OCI-LY3 (cell line): ENCODE measurements around the gene RMND5B.

Source experiments
- H2AFZ ChIP-seq: fragments of 200-600, 300-600 bp; shearing (Covaris generic); 2 replicates; pipeline ENCODE4 v1.6.0; 2014; ENCODE audit warnings: antibody characterized with exemption, low read depth, low read length
- H3K27ac ChIP-seq: fragments of 200-600, 300-600 bp; sonication (generic); 2 replicates; pipeline ENCODE4 v1.5.1; 2014; ENCODE audit warnings: mild to moderate bottlenecking, low read length, moderate library complexity, mixed read lengths
- H3K27me3 ChIP-seq: fragments of 200-600, 300-600 bp; sonication (generic); 2 replicates; pipeline ENCODE4 v1.6.1; 2014; ENCODE audit warnings: low read depth, low read length, mixed read lengths
- H3K36me3 ChIP-seq: fragments of 200-600, 300-600 bp; sonication (generic); replicated peaks from 2 replicates; pipeline ENCODE3; 2014; ENCODE audit warnings: low read depth, low read length, mixed read lengths
- H3K4me1 ChIP-seq: fragments of 300-600, 200-600 bp; sonication (generic); 2 replicates; pipeline ENCODE4 v1.6.1; 2014; ENCODE audit warnings: low read length, mixed read lengths
- H3K4me2 ChIP-seq: fragments of 200-600, 300-600 bp; sonication (generic); 2 replicates; pipeline ENCODE4 v1.6.1; 2014; ENCODE audit warnings: low read length, mixed read lengths
- H3K4me3 ChIP-seq: fragments of 300-600, 200-600 bp; sonication (generic); 2 replicates; pipeline ENCODE4 v1.5.1; 2014; ENCODE audit warnings: antibody characterized with exemption, mild to moderate bottlenecking, low read length, moderate library complexity
- H3K79me2 ChIP-seq: fragments of 300-600, 200-600 bp; shearing (Covaris generic); 2 replicates; pipeline ENCODE4 v1.6.1; 2014; ENCODE audit warnings: mild to moderate bottlenecking, low read length, mixed read lengths
- H3K9ac ChIP-seq: fragments of 300-600, 200-600 bp; shearing (Covaris generic); 2 replicates; pipeline ENCODE4 v1.6.0; 2014; ENCODE audit warnings: mild to moderate bottlenecking, low read length, moderate library complexity
- H3K9me3 ChIP-seq: fragments of 200-600, 300-600 bp; shearing (Covaris generic); 2 replicates; pipeline ENCODE4 v1.6.1; 2014; ENCODE audit warnings: low read length, mixed read lengths; ENCODE audit not compliant: insufficient read depth
- H4K20me1 ChIP-seq: fragments of 200-600, 300-600 bp; sonication (generic); 2 replicates; pipeline ENCODE4 v1.6.1; 2016; ENCODE audit warnings: low read length, mixed read lengths; ENCODE audit not compliant: insufficient read depth
- EZH2phosphoT487 ChIP-seq: fragments of 200-600 bp; shearing (Covaris generic); IDR thresholded peaks from 2 replicates; pipeline ENCODE4 v1.6.1; 2018; ENCODE audit warnings: antibody characterized with exemption, mixed run types, low read depth
- TF ChIP-seq, protein P1 (sequence below): fragments of 200-600, 300-600 bp; sonication (generic); IDR thresholded peaks from 2 replicates; pipeline ENCODE4 v1.5.1; 2014; ENCODE audit warnings: antibody characterized with exemption, low read length, low read depth

RMND5B gene

DNA sequence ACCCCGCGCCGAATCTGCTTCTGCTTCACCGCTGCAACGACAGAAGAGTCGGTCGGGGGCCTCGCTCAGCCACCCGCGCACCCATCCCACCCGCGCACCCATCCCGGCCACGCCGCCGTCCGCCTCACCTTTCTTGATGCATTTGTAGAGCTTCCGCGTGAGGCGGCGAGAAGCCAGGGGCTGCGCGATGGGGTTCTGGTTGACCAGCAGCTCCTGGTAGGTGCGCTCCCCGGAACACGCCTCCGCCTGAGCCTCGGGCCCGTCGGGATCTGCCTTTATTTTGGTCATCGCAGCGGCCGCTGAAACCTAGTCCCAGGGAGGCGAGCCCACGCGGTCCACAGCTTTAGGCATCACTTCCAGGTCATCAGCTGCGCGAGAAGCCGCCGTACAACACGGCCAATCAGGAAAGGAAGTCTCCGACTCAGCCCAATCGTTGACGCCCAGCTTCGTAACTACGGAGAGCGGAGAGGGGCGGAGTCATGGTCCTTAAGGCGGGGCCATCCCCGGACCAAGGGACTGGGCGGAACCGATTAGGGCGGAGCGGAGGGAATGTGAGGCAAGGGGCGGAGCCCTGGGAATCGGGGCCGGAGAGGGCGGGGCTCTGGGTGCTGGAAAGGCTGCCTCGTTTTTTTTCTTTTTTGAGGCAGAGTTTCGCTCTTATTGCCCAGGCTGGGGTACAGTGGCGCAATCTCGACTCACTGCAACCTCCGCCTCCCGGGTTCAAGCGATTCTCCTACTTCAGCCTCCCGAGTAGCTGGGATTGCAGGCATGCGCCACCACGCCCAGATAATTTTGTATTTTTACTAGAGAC lies 22.9 kb downstream of the RMND5B start, which contains the start of gene NHP2:
Gene NHP2, minus strand, starts transcription at position 356 of the 811 bp plus-strand sequence. Its CDS starts 68 bp downstream, at position 288.
- no peaks in the 10 kb centered on the region for H3K27me3 ChIP-seq
- H3K27ac ChIP-seq, result peak within 1 kb of the TSS; percentile 30; the same call in 1 of the 2 replicates
- peak within 1 kb of the TSS; percentile 91 for H3K4me3 ChIP-seq
- H4K20me1 ChIP-seq, result no peaks in the 10 kb centered on the region
- H3K4me2 ChIP-seq, result peak within 1 kb of the TSS; percentile 88
- TF ChIP-seq EZH2phosphoT487, result no peak
- TF ChIP-seq, protein P1, sequence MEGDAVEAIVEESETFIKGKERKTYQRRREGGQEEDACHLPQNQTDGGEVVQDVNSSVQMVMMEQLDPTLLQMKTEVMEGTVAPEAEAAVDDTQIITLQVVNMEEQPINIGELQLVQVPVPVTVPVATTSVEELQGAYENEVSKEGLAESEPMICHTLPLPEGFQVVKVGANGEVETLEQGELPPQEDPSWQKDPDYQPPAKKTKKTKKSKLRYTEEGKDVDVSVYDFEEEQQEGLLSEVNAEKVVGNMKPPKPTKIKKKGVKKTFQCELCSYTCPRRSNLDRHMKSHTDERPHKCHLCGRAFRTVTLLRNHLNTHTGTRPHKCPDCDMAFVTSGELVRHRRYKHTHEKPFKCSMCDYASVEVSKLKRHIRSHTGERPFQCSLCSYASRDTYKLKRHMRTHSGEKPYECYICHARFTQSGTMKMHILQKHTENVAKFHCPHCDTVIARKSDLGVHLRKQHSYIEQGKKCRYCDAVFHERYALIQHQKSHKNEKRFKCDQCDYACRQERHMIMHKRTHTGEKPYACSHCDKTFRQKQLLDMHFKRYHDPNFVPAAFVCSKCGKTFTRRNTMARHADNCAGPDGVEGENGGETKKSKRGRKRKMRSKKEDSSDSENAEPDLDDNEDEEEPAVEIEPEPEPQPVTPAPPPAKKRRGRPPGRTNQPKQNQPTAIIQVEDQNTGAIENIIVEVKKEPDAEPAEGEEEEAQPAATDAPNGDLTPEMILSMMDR, result no peak
- peaks cover 9% of the 10 kb centered on the region for H3K4me1 ChIP-seq
- H3K79me2 ChIP-seq, result peaks cover 24% of the 10 kb centered on the region
- peak within 1 kb of the TSS; percentile 82 for H3K9ac ChIP-seq
- no peaks in the 10 kb centered on the region for H3K9me3 ChIP-seq
- peak within 1 kb of the TSS; percentile 71; the same call in 1 of the 2 replicates for H2AFZ ChIP-seq
- peaks cover 30% of the 10 kb centered on the region for H3K36me3 ChIP-seq

DNA sequence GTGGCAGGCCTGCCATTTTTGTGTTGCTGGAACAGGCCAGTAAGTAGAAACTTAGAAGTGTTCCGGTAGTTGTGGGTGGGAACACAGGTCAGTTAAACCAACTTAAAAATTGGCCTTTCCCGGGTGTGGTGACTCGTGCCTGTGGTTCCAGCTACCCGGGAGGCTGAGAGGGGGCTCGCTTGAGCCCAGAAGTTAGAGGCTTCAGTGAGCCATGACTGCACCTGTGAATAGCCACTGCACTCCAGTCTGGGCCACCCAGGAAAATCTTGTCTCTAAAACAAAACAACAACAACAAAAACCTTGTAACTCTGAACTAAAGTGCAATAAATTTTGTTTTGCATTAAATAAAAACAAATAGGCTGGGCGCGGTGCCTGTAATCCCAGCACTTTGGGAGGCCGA lies 24.3 kb downstream of the RMND5B start:
- H3K27ac ChIP-seq, result no peak overlapping the region
- H3K4me2 ChIP-seq, result no peak overlapping the region
- H3K9ac ChIP-seq, result no peak overlapping the region
- no peaks in the 10 kb centered on the region for H4K20me1 ChIP-seq
- no peaks in the 10 kb centered on the region for H3K9me3 ChIP-seq
- H3K4me1 ChIP-seq, result peaks cover 12% of the 10 kb centered on the region
- peaks cover 22% of the 10 kb centered on the region for H3K36me3 ChIP-seq
- no peaks in the 10 kb centered on the region for H3K27me3 ChIP-seq
- TF ChIP-seq EZH2phosphoT487, result no peak
- TF ChIP-seq, protein P1, result no peak
- H2AFZ ChIP-seq, result no peak overlapping the region
- H3K79me2 ChIP-seq, result peaks cover 24% of the 10 kb centered on the region
- no peak overlapping the region for H3K4me3 ChIP-seq

DNA sequence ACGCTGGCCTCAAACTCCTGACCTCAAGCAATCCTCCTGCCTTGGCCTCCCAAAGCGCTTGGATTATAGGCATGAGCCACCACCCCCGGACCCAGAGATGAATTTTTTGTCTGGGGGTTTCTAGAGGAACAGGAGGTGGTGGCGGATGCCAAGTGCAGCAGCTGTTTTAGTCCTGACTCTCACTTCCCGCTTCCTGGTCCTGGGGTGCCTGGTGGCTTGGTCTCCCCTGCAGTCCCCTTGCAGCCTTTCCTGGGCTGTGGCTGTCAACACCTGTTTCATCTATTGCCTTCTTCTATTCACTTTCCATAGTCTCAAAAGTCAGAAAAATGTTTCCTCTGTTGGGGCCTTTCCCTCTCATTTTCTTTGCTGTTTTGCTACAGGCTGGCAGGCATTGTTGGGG lies 29.4 kb downstream of the RMND5B start:
- no peak for TF ChIP-seq EZH2phosphoT487
- TF ChIP-seq, protein P1, result no peak
- Histone ChIP-seq H3K4me1 (peaks cover 16% of the 10 kb centered on the region), H3K4me2 (no peak overlapping the region)

DNA sequence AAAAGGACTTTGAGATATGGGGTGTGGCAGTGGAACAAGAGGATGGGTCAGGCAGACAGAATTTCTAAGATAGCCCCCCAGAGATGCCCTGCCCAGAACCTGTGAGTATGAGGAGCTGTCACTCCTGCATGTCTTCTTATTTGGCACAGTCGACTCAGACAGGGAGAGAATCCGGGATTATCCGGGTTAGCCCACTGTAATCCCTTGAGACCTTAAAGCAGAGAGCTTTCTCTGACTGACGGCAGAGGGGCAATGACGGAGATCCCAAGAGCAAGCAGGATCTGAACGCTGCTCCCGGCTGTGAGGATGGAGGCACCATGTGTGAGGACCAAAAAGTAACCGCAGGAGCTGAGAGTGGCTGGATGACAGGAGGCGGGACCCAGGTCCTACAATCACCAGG lies 31.7 kb downstream of the RMND5B start:
- no peak overlapping the region for H2AFZ ChIP-seq
- H3K4me1 ChIP-seq, result peaks cover 16% of the 10 kb centered on the region
- H3K36me3 ChIP-seq, result no peaks in the 10 kb centered on the region
- H3K4me3 ChIP-seq, result no peak overlapping the region
- TF ChIP-seq, protein P1, result no peak
- no peak for TF ChIP-seq EZH2phosphoT487
- H3K27ac ChIP-seq, result no peak overlapping the region
- no peak overlapping the region for H3K4me2 ChIP-seq
- H3K9ac ChIP-seq, result no peak overlapping the region
- H3K9me3 ChIP-seq, result no peaks in the 10 kb centered on the region
- H4K20me1 ChIP-seq, result no peaks in the 10 kb centered on the region
- peaks cover 7% of the 10 kb centered on the region; the same call in 1 of the 2 replicates for H3K27me3 ChIP-seq
- H3K79me2 ChIP-seq, result no peaks in the 10 kb centered on the region

More for the DNA sequence above, 29.4 kb downstream of the RMND5B start:
- peaks cover 7% of the 10 kb centered on the region; the same call in 1 of the 2 replicates for H3K27me3 ChIP-seq
- H3K9ac ChIP-seq, result no peak overlapping the region
- H3K4me3 ChIP-seq, result no peak overlapping the region
- H3K9me3 ChIP-seq, result no peaks in the 10 kb centered on the region
- no peak overlapping the region for H3K27ac ChIP-seq
- no peaks in the 10 kb centered on the region for H4K20me1 ChIP-seq
- H3K79me2 ChIP-seq, result no peaks in the 10 kb centered on the region
- no peaks in the 10 kb centered on the region for H3K36me3 ChIP-seq
- no peak overlapping the region for H2AFZ ChIP-seq
